Measurements from ENCODE around the gene TSC1. TPM values are rescaled to one million over a fixed set of nuclear protein-coding genes. Genes with fewer than 3 reads are reported as not detected.

TSC1 gene
- total RNA-seq, 1 experiment from 2014 or later = 40.9 TPM

- H3K36me3 ChIP-seq (ENCODE audit: insufficient read depth, low read length, poor library complexity, severe bottlenecking) = peaks cover 36% of the 10 kb centered on the region
- TF ChIP-seq EZH2 (IDR thresholded peaks at IDR 0.05; ENCODE audit: borderline replicate concordance, low read depth, low read length, poor library complexity, severe bottlenecking) (no peak), CTCF (conservative IDR thresholded peaks at IDR 0.05; ENCODE audit: low read depth, low read length) (no peak)
- no TSS peak for BruUV-seq (replicated peaks)
- no peak overlapping the region for H3K27ac ChIP-seq (ENCODE audit: low read depth, low read length, poor library complexity, severe bottlenecking)
- H3K4me3 ChIP-seq (ENCODE audit: low read depth, low read length, poor library complexity, severe bottlenecking) = no peak overlapping the region
- no peaks in the 10 kb centered on the region for H3K27me3 ChIP-seq (replicated peaks; ENCODE audit: insufficient read depth, low read depth, low read length, poor library complexity)
- ChIA-PET POLR2A (ENCODE audit: low non-redundant PET) (no interaction called here), CTCF (no interaction called here)
- no peaks in the 10 kb centered on the region for H3K4me1 ChIP-seq (ENCODE audit: insufficient read depth, low read length, poor library complexity, severe bottlenecking)
- no peaks in the 10 kb centered on the region for H3K9me3 ChIP-seq (ENCODE audit: low read depth, low read length, poor library complexity, severe bottlenecking)
- DNase-seq (ENCODE audit: low spot score) = no peak
- intact Hi-C loops (cut with micrococcal nuclease; ENCODE audit: unreplicated experiment) = no loop called here
Observed at GRCh38 chr9:132910376-132910775, 34.0 kb downstream of the TSC1 start.

GRCh38 chr9:132909311-132909710 is 35.1 kb downstream of the TSC1 start:
- Histone ChIP-seq H3K4me1 (ENCODE audit: insufficient read depth, low read length, poor library complexity, severe bottlenecking) (no peaks in the 10 kb centered on the region), H3K4me3 (ENCODE audit: low read depth, low read length, poor library complexity, severe bottlenecking) (no peak overlapping the region), H3K27me3 (replicated peaks; ENCODE audit: insufficient read depth, low read depth, low read length, poor library complexity) (no peaks in the 10 kb centered on the region), H3K9me3 (ENCODE audit: low read depth, low read length, poor library complexity, severe bottlenecking) (no peaks in the 10 kb centered on the region), H3K36me3 (ENCODE audit: insufficient read depth, low read length, poor library complexity, severe bottlenecking) (peaks cover 34% of the 10 kb centered on the region), H3K27ac (ENCODE audit: low read depth, low read length, poor library complexity, severe bottlenecking) (no peak overlapping the region)
- intact Hi-C loops (cut with micrococcal nuclease; ENCODE audit: unreplicated experiment) = no loop called here
- CTCF ChIA-PET = no interaction called here
- no TSS peak for BruUV-seq (replicated peaks)
- DNase-seq (ENCODE audit: low spot score) = no peak
- TF ChIP-seq CTCF (conservative IDR thresholded peaks at IDR 0.05; ENCODE audit: low read depth, low read length) (no peak), EZH2 (IDR thresholded peaks at IDR 0.05; ENCODE audit: borderline replicate concordance, low read depth, low read length, poor library complexity, severe bottlenecking) (no peak)
- POLR2A ChIA-PET (ENCODE audit: low non-redundant PET) = no interaction called here

GRCh38 chr9:132908635-132909034 is 35.8 kb downstream of the TSC1 start:
- Histone ChIP-seq H3K9me3 (ENCODE audit: low read depth, low read length, poor library complexity, severe bottlenecking) (no peaks in the 10 kb centered on the region), H3K4me1 (ENCODE audit: insufficient read depth, low read length, poor library complexity, severe bottlenecking) (no peaks in the 10 kb centered on the region), H3K36me3 (ENCODE audit: insufficient read depth, low read length, poor library complexity, severe bottlenecking) (peaks cover 34% of the 10 kb centered on the region), H3K27me3 (replicated peaks; ENCODE audit: insufficient read depth, low read depth, low read length, poor library complexity) (no peaks in the 10 kb centered on the region), H3K27ac (ENCODE audit: low read depth, low read length, poor library complexity, severe bottlenecking) (no peak overlapping the region), H3K4me3 (ENCODE audit: low read depth, low read length, poor library complexity, severe bottlenecking) (no peak overlapping the region)
- no peak for DNase-seq (ENCODE audit: low spot score)
- intact Hi-C loops (cut with micrococcal nuclease; ENCODE audit: unreplicated experiment) = no loop called here
- TF ChIP-seq CTCF (conservative IDR thresholded peaks at IDR 0.05; ENCODE audit: low read depth, low read length) (no peak), EZH2 (IDR thresholded peaks at IDR 0.05; ENCODE audit: borderline replicate concordance, low read depth, low read length, poor library complexity, severe bottlenecking) (no peak)
- ChIA-PET POLR2A (ENCODE audit: low non-redundant PET) (no interaction called here), CTCF (no interaction called here)
- no TSS peak for BruUV-seq (replicated peaks)

Measured in A673 (cell line).